Activated CD4-positive, CD25-positive, alpha-beta regulatory T cell (primary cell): ENCODE measurements around the gene NCKAP5.

Experiments
- DNase-seq, 4 experiments: peaks; one replicate each; lab custom pipeline; 2025; lab: John Stamatoyannopoulos, UW

The NCKAP5 gene

GRCh38 chr2:132998221-132998620 is 570.0 kb downstream of the NCKAP5 start:
- no peak for DNase-seq

DNA sequence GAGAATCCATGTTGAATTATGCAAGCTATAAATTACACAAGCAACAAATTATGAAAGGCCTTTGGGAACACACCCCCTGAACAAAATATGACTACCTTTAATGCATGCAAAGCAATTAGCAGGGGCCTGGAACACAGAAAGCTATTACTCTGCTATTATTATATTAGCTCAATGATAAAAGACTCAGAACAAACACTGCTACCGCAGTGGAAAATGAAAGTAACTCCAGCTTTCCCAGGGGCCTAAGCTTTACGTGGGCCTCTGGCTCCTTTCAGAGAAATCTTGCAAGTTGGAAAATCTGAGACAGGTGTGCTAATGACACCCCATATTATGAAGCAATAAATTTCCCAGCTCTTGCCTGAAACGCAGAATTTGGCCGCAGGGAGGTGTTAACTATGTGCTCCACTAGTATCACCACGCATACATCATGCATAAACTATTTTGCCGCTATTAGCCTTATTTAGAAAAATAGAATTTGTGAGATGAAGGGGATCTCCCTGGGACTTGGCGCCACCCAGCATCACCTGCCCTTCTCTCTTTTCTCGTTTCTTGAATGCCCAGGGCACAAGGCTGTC is 576.7 kb downstream of the NCKAP5 start:
- no peak for DNase-seq

GRCh38 chr2:132984731-132985130 is 583.5 kb downstream of the NCKAP5 start:
- no peak for DNase-seq

DNA sequence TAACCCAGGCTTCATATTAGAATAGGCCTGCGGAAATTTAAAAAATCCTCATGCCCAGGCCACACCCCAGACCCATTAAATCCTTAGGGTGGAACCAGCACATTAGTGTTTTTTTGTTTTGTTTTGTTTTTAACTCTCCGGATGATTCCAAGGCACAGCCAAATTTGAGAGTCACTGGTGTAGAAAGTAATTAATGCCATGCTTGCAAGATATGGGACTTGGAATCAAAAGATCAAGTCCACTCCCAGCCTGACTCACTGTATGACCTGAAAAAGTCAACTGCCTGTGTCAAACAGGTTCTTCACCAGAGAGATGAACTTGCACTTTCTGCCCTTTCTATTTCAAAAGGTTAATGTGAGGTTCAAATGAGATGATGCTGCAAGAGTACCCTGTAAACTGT is 588.0 kb downstream of the NCKAP5 start:
- DNase-seq, result no peak

GRCh38 chr2:132979339-132980093 is 588.7 kb downstream of the NCKAP5 start:
- no peak for DNase-seq

- DNase-seq, result no peak
These were observed 589.4 kb downstream of the NCKAP5 start for GRCh38 chr2:132978840-132979239.

- no peak for DNase-seq
These were observed 590.3 kb downstream of the NCKAP5 start for GRCh38 chr2:132977812-132978529.

GRCh38 chr2:132975193-132976105 is 592.8 kb downstream of the NCKAP5 start:
- DNase-seq, result no peak

DNA sequence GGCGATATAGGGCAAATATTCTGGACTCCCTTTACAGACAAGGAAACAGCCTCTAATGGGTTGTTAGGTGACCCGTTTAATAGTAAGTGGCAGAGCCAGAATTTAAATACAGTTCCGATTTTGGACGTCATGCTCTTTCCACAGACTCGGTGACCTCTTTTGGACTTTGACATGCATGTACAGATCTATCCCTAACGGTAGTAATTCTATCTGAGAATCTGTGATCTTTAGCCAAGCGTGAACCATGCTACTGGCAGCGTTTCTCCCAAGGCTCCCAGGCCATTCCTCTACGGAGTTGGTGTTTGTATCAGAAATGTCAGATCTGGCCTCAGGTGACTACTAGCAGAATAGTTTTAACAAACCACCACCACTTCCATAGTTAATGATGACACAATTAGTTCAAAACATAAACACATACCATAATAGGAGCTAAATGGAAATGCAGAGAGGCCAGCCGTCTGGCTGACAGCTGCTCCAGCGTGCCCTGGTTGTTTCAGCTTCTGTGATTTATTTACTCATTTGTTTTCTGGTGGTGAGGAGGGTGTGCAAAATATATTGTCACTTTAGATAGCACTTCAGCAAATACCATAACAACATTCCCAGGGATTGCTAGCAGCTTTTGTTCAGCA is 593.7 kb downstream of the NCKAP5 start:
- no peak for DNase-seq

DNA sequence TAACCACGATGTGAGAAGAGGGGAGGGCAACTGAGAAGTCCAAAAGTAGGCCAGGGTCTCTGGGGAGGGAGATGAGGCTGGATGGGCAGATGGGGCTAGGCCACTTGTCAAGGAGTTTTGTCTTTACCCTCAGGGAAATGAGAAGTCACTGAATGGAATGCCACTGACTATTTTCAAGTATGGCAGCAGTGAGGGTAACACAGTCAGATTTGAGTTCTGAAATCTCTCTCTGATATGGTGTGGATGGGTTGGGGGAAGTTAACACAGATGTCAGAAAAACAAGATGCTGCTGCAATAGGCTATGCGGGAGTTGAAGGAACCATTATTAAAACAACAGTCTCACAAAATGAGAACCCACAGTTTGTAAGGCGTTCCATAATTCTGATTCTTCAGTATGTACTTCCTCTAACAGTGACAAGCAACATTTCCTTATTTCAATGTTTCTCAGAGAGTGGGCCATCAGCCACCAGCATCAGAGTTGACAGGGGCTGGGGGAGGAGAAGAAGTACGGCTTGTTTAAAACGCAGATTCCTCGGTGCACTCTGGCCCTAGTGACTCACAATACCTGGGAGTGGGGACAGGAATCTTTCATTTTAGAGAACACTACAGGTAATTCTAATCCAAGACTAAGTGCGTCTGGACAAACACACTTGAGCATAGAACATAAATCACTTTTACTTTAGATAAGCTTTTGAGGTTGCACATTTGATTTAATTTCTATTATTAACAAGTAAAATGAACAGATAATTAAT is 596.8 kb downstream of the NCKAP5 start:
- DNase-seq, result no peak

DNA sequence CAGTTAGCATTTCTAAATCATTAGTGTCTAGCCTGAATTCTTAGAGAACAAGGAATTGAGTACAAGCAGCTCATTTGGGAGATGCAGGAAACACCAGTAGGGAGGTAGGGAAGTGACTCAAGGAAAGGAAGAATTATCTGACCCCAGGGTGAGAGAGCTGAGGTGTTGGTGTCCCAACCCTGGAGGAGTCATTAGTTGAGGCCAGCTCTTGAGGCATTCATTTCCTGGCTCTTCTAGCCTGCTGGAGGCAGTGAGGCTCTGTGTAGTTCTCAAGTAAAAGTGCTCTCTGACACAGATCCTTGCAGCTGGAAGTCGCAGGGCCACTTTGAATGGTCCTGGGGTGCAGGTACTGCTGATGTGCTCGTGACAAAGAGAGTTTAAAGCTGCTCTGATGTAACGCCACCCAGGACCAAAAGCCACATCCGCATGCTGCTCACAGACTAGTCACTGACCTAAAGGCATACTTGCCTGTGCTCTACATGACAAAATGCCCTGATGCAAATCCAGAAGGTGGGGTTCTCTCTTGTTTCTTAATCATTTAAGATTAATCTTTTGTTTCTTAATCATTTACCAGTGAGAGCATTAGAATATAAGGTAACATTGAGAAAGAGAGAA is 598.8 kb downstream of the NCKAP5 start:
- no peak for DNase-seq

GRCh38 chr2:132965460-132965859 is 602.8 kb downstream of the NCKAP5 start:
- DNase-seq, result no peak

GRCh38 chr2:132963161-132963560 is 605.1 kb downstream of the NCKAP5 start:
- DNase-seq, result no peak

DNA sequence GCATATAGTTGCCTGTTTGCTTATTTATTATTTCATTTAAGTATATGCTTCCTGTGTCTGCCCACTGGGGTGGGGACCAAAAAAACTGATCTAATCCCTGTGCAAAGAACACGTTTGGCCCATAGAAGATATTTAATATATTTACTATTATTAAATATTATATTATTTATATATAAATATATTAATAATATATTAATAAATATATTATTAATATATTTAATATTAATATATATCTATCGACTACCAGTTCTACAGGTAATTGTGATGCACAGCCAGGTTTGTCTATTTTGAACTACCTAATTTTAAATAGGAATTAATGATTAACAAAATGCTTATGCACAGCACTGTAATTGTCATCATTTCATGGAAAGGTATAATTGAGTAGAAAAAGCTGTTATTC is 609.4 kb downstream of the NCKAP5 start:
- DNase-seq, result no peak

GRCh38 chr2:132955871-132956615 is 612.2 kb downstream of the NCKAP5 start:
- DNase-seq, result no peak

DNA sequence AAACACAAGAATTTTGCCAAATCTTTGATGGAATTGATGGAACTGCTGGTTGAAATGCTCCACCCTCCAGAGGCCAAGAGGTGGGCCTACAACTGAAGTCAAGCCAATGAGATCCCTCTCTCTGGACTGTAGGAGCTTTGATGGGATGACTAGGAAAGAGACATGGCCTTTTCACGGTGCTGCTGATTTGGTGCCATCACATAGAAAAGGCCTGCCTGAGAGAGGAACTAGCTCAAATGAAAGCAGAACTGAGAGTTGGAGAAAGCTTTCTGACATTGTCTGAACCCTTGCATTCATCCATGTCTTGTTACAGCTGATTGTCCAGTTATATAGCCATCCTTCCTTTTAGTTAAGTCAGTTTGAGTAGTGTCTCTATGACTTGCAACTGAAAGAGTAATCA is 614.5 kb downstream of the NCKAP5 start:
- no peak for DNase-seq

DNA sequence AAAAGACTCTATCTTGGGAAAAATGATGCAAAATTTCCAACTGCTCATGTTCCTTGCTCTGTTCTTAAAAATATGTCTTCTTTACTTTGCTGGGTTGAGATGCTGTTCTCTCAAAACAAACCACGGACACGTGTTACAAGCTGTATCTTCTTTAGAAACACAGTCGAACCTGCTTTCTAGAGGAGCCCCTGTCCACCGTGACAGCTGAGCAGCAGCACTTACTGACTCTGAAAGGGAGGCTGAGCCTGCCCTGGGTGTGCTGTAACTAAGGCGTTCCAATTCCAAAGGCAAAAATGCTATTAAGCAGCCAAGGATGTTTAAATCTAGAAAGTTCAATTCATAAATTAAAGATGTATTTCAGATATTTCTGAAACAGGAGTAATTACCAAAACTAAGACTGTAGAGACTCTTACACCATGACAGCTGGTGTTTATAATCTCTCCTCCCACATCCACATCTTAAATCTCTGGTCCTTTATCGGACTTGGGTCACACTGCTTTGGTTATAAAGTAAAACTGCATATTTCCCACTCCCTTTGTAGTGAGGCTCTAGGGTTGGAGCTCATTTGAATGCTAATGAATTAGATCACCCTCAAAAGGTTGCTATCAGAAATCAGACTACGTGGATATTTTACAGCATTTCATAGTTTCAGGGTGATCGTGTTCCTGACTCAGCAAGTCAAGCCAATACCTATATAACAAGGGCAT is 617.1 kb downstream of the NCKAP5 start:
- DNase-seq, result no peak

- DNase-seq, result no peak
These were observed 619.2 kb downstream of the NCKAP5 start for GRCh38 chr2:132949108-132949507.

DNA sequence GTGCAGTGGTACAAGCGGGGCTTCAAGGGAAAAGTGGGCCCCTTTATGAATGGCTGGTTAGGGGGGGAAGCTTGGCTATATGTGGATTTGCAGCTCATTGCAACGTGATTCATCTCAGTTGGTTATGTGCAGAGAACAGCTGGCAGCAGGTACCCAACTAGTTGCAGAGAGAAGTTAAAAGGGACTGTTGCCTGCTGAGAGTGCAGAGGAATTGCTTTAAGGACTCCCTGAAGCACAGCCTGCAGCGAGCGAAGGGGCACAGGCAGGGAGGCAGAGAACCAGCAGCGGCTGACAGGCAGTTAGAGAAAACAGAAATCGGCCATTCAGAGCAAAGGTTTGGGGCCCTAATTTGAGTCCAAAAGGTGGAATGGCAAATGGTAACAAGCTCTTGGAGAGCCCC is 620.1 kb downstream of the NCKAP5 start:
- no peak for DNase-seq
